K562 (cell line): Measurements from ENCODE around the gene ACTN4. TPM values are rescaled to one million over a fixed set of nuclear protein-coding genes. Genes with fewer than 3 reads are reported as not detected.

Source experiments
- DMBX1 ChIP-seq: fragments of 250-450 bp; sonication (Bioruptor Pico); IDR thresholded peaks from 2 replicates; pipeline ENCODE4 v1.8.0; 2022; ENCODE audit warnings: inconsistent platforms, mild to moderate bottlenecking, moderate library complexity, borderline replicate concordance
- ETV1 ChIP-seq: fragments of 450-650 bp; conservative IDR thresholded peaks from 2 replicates; pipeline ENCODE4 v1.6.1; 2016; ENCODE audit warnings: missing genetic modification characterization, control low read depth, low read depth, missing compliant biosample characterization
- GTF2F1 ChIP-seq: IDR thresholded peaks from 2 replicates; pipeline ENCODE4 v1.6.1; 2011; ENCODE audit warnings: low read depth, low read length, improper control_type of control experiment
- JUND ChIP-seq, 2 experiments: IDR thresholded peaks; 2 replicates in 1 of 2; 3 replicates in 1 of 2; pipeline ENCODE4 v1.6.1; 2011; ENCODE audit warnings: borderline replicate concordance in 2 of 2, low read depth in 2 of 2, low read length in 2 of 2, improper control_type of control experiment in 1 of 2, missing biosample characterization in 1 of 2, missing genetic modification characterization in 1 of 2, missing genetic modification reagents in 1 of 2
- KLF1 ChIP-seq: fragments of 450-650 bp; IDR thresholded peaks from 2 replicates; pipeline ENCODE4 v1.6.1; 2016; ENCODE audit warnings: missing genetic modification characterization, missing compliant biosample characterization
- NFIC ChIP-seq: fragments of 450-650 bp; IDR thresholded peaks from 2 replicates; pipeline ENCODE4 v1.6.1; 2017; ENCODE audit warnings: mild to moderate bottlenecking, inconsistent platforms
- POLR2A ChIP-seq: fragments of 450-650 bp; conservative IDR thresholded peaks from 2 replicates; pipeline ENCODE4 v1.6.1; 2016
- PRMT5 ChIP-seq: sonication (generic); formaldehyde crosslinking; IDR thresholded peaks from 2 replicates; pipeline ENCODE4 v1.5.0; 2020; ENCODE audit warnings: missing genetic modification reagents
- RFX1 ChIP-seq: fragments of 450-650 bp; IDR thresholded peaks from 2 replicates; pipeline ENCODE4 v1.6.1; 2016; ENCODE audit warnings: mild to moderate bottlenecking, moderate library complexity
- TBL1XR1 ChIP-seq, 2 experiments: IDR thresholded peaks; 2 replicates each; pipeline ENCODE4 v1.6.1; 2012; ENCODE audit warnings: improper control_type of control experiment in 2 of 2, low read length in 2 of 2, mild to moderate bottlenecking in 1 of 2
- XRCC5 ChIP-seq: fragments of 200-400 bp; formaldehyde crosslinking; IDR thresholded peaks from 2 replicates; pipeline ENCODE4 v1.6.1; 2017; ENCODE audit warnings: low read depth, mild to moderate bottlenecking, low read length
- ZNF197 ChIP-seq: fragments of 200-800 bp; sonication (Bioruptor generic); IDR thresholded peaks from 2 replicates; pipeline ENCODE4 v1.6.1; 2016; ENCODE audit warnings: low read depth, missing genetic modification characterization, missing compliant biosample characterization
- ZNF217 ChIP-seq: sonication (generic); formaldehyde crosslinking; IDR thresholded peaks from 2 replicates; pipeline ENCODE4 v1.8.0; 2022; ENCODE audit warnings: mild to moderate bottlenecking, missing genetic modification reagents
- polyA plus RNA-seq, 8 experiments: library from polyadenylated mRNA; depleted of rRNA in 4 of 8; stranded (reverse) in 5 of 8; unstranded in 3 of 8; fragments of >200 nt; fragmentation: Nextera tagmentation in 2 of 8; fragmentation: Illumina TruSeq in 1 of 8; extraction: Ambion mirVana in 2 of 8; extraction: Trizol in 1 of 8; gene quantifications; 2 replicates each; pipeline versions ENCODE4 v1.2.1 to v1.2.3, GENCODE V29; 2011 to 2014; ENCODE audit warnings: inconsistent platforms in 1 of 8, missing spikeins in 1 of 8
- total RNA-seq, 7 experiments: library from RNA; depleted of rRNA in 6 of 7; stranded (reverse); fragments of >200 nt in 6 of 7; fragmentation: Illumina TruSeq in 2 of 7; extraction: Trizol in 2 of 7; gene quantifications; 2 replicates each; pipeline versions ENCODE4 v1.2.1 to v1.2.3, GENCODE V29; 2011 to 2021; ENCODE audit warnings: low replicate concordance in 1 of 7
- TF ChIP-seq, protein P1 (sequence below): fragments of 250-450 bp; sonication (Bioruptor Pico); IDR thresholded peaks from 2 replicates; pipeline ENCODE4 v1.8.0; 2021; ENCODE audit warnings: mild to moderate bottlenecking, moderate library complexity
- TF ChIP-seq, protein P2 (sequence below): fragments of 250-450 bp; sonication (Bioruptor Pico); IDR thresholded peaks from 2 replicates; pipeline ENCODE4 v1.4.0; 2020; ENCODE audit warnings: mild to moderate bottlenecking, moderate library complexity, borderline replicate concordance
- TF ChIP-seq, protein P3 (sequence below): fragments of 150-350 bp; conservative IDR thresholded peaks from 2 replicates; pipeline ENCODE4 v1.6.1; 2014; ENCODE audit warnings: low read length
- TF ChIP-seq, protein P4 (sequence below): fragments of 250-450 bp; sonication (Bioruptor Pico); IDR thresholded peaks from 2 replicates; pipeline ENCODE4 v1.5.0; 2021; ENCODE audit warnings: mild to moderate bottlenecking, borderline replicate concordance

ACTN4 gene
- total and polyA plus RNA-seq, 9 of the 15 experiments (the other 6 are each of a cell fraction or from before 2014, with no cell fraction given): 3.1 to 385 (median 125) TPM

DNA sequence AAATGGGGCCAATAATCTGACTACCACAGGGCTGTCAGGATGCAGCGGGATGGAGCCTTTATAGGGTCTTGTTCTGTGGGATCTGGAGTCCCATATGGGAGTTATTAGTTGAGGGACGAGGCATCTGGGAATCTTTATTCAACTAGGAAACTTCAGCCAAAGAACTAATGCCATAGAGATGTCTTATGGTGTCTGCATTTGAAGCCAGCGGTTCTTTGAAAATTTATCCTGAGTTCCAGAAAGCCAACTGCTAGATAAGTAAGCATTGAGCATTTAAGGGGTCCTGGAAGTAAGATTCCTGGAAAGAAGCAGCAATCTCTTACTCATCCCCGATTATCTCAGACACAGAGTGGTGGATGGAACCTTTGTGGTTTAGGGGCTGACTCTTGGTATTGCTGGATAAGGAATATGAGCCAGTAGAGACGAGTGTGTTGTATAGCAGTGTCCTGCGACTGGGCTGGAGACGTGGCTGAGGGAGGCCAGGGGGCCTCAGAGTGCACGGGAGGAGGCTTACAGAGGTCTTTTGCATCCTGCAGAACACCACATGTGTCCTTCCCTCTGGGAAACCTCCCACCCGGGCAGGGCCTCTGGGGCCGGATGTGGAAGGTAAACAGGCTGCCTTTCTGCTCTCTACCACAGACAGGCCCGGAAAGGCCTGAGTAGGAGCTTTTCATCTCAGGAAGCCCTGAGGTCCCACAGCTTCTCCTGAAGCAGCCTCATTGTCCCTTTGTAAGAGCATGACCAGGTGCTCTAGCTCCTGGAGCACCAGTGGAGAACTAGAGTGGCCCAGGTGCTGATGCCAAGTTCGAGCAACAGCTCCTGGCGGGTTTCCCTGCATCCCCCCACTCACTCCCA lies 28.8 kb downstream of the ACTN4 start (continued):
- TF ChIP-seq, protein P1, sequence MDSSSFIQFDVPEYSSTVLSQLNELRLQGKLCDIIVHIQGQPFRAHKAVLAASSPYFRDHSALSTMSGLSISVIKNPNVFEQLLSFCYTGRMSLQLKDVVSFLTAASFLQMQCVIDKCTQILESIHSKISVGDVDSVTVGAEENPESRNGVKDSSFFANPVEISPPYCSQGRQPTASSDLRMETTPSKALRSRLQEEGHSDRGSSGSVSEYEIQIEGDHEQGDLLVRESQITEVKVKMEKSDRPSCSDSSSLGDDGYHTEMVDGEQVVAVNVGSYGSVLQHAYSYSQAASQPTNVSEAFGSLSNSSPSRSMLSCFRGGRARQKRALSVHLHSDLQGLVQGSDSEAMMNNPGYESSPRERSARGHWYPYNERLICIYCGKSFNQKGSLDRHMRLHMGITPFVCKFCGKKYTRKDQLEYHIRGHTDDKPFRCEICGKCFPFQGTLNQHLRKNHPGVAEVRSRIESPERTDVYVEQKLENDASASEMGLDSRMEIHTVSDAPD (CRISPR knock-in tag): no peak
- TF ChIP-seq DMBX1: no peak; the same call in none of the 2 replicates
- peak; percentile 96 for TF ChIP-seq ETV1 (tag)
- TF ChIP-seq GTF2F1: no peak
- TF ChIP-seq, protein P2, sequence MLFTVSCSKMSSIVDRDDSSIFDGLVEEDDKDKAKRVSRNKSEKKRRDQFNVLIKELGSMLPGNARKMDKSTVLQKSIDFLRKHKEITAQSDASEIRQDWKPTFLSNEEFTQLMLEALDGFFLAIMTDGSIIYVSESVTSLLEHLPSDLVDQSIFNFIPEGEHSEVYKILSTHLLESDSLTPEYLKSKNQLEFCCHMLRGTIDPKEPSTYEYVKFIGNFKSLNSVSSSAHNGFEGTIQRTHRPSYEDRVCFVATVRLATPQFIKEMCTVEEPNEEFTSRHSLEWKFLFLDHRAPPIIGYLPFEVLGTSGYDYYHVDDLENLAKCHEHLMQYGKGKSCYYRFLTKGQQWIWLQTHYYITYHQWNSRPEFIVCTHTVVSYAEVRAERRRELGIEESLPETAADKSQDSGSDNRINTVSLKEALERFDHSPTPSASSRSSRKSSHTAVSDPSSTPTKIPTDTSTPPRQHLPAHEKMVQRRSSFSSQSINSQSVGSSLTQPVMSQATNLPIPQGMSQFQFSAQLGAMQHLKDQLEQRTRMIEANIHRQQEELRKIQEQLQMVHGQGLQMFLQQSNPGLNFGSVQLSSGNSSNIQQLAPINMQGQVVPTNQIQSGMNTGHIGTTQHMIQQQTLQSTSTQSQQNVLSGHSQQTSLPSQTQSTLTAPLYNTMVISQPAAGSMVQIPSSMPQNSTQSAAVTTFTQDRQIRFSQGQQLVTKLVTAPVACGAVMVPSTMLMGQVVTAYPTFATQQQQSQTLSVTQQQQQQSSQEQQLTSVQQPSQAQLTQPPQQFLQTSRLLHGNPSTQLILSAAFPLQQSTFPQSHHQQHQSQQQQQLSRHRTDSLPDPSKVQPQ (CRISPR knock-in tag): no peak
- TF ChIP-seq KLF1: no peak; the same call in 1 of the 2 replicates
- no peak; the same call in 1 of the 2 replicates for TF ChIP-seq XRCC5
- TF ChIP-seq JUND (IDR thresholded peaks at IDR 0.05; ENCODE audit: borderline replicate concordance, low read depth, low read length): peak; percentile 97
- peak; percentile 78; the same call in 2 of the 3 replicates for TF ChIP-seq JUND (tag; IDR thresholded peaks at IDR 0.05; ENCODE audit: borderline replicate concordance, low read depth, low read length)
- peak; percentile 41 to 99; a peak in 3 of 4 replicates for TF ChIP-seq TBL1XR1 (IDR thresholded peaks at IDR 0.05; ENCODE audit: low read length in 2 of 2)
- TF ChIP-seq RFX1: no peak
- no peak for TF ChIP-seq POLR2A
- no peak for TF ChIP-seq PRMT5
- peak; percentile 85; the same call in 1 of the 2 replicates for TF ChIP-seq ZNF197
- peak; percentile 92 for TF ChIP-seq NFIC
- TF ChIP-seq, protein P3, sequence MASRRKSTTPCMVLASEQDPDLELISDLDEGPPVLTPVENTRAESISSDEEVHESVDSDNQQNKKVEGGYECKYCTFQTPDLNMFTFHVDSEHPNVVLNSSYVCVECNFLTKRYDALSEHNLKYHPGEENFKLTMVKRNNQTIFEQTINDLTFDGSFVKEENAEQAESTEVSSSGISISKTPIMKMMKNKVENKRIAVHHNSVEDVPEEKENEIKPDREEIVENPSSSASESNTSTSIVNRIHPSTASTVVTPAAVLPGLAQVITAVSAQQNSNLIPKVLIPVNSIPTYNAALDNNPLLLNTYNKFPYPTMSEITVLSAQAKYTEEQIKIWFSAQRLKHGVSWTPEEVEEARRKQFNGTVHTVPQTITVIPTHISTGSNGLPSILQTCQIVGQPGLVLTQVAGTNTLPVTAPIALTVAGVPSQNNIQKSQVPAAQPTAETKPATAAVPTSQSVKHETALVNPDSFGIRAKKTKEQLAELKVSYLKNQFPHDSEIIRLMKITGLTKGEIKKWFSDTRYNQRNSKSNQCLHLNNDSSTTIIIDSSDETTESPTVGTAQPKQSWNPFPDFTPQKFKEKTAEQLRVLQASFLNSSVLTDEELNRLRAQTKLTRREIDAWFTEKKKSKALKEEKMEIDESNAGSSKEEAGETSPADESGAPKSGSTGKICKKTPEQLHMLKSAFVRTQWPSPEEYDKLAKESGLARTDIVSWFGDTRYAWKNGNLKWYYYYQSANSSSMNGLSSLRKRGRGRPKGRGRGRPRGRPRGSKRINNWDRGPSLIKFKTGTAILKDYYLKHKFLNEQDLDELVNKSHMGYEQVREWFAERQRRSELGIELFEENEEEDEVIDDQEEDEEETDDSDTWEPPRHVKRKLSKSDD: no peak
- no peak for TF ChIP-seq ZNF217 (CRISPR knock-in tag)
- TF ChIP-seq, protein P4, sequence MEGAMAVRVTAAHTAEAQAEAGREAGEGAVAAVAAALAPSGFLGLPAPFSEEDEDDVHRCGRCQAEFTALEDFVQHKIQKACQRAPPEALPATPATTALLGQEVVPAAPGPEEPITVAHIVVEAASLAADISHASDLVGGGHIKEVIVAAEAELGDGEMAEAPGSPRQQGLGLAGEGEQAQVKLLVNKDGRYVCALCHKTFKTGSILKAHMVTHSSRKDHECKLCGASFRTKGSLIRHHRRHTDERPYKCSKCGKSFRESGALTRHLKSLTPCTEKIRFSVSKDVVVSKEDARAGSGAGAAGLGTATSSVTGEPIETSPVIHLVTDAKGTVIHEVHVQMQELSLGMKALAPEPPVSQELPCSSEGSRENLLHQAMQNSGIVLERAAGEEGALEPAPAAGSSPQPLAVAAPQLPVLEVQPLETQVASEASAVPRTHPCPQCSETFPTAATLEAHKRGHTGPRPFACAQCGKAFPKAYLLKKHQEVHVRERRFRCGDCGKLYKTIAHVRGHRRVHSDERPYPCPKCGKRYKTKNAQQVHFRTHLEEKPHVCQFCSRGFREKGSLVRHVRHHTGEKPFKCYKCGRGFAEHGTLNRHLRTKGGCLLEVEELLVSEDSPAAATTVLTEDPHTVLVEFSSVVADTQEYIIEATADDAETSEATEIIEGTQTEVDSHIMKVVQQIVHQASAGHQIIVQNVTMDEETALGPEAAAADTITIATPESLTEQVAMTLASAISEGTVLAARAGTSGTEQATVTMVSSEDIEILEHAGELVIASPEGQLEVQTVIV (CRISPR knock-in tag): no peak
